K562 (cell line): Measurements from ENCODE around the gene ASMTL. TPM values are rescaled to one million over a fixed set of nuclear protein-coding genes. Genes with fewer than 3 reads are reported as not detected.
A peak's percentile ranks its signal among the peaks of the same experiment; 100 is the strongest.

Experiments
- COPS2 ChIP-seq: fragments of 450-650 bp; conservative IDR thresholded peaks from 2 replicates; pipeline ENCODE4 v1.6.1; 2016; ENCODE audit warnings: mild to moderate bottlenecking, moderate library complexity
- ELK1 ChIP-seq: sonication (generic); formaldehyde crosslinking; IDR thresholded peaks from 2 replicates; pipeline ENCODE4 v1.8.1; 2022; ENCODE audit warnings: missing genetic modification reagents
- GATAD2B ChIP-seq: fragments of 450-650 bp; IDR thresholded peaks from 2 replicates; pipeline ENCODE4 v1.6.1; 2017; ENCODE audit warnings: mild to moderate bottlenecking, borderline replicate concordance
- HNRNPUL1 ChIP-seq: fragments of 200-400 bp; formaldehyde crosslinking; IDR thresholded peaks from 2 replicates; pipeline ENCODE4 v1.6.1; 2017; ENCODE audit warnings: low read length
- KAT8 ChIP-seq: fragments of 450-650 bp; IDR thresholded peaks from 2 replicates; pipeline ENCODE4 v1.6.1; 2016; ENCODE audit warnings: low read depth, mild to moderate bottlenecking
- MTF1 ChIP-seq: fragments of 250-450 bp; sonication (Bioruptor Pico); IDR thresholded peaks from 2 replicates; pipeline ENCODE4 v1.9.0; 2021; ENCODE audit warnings: moderate library complexity, mild to moderate bottlenecking, inconsistent platforms, borderline replicate concordance
- NBN ChIP-seq: fragments of 450-650 bp; IDR thresholded peaks from 2 replicates; pipeline ENCODE4 v1.6.1; 2016; ENCODE audit warnings: low read depth, mild to moderate bottlenecking
- POLR2AphosphoS2 ChIP-seq: IDR thresholded peaks from 2 replicates; pipeline ENCODE4 v1.6.1; 2012; ENCODE audit warnings: low read length, improper control_type of control experiment
- RBM22 ChIP-seq: fragments of 200-400 bp; formaldehyde crosslinking; IDR thresholded peaks from 2 replicates; pipeline ENCODE4 v1.6.1; 2018; ENCODE audit warnings: low read length, low read depth; ENCODE audit not compliant: poor library complexity, severe bottlenecking
- RCOR1 ChIP-seq, 2 experiments: IDR thresholded peaks; 2 replicates each; pipeline ENCODE4 v1.6.1; 2012; ENCODE audit warnings: low read depth in 2 of 2, low read length in 2 of 2, borderline replicate concordance in 1 of 2, improper control_type of control experiment in 1 of 2
- SUPT5H ChIP-seq: fragments of 450-650 bp; IDR thresholded peaks from 2 replicates; pipeline ENCODE4 v1.6.1; 2016
- ZNF282 ChIP-seq: sonication (generic); formaldehyde crosslinking; IDR thresholded peaks from 2 replicates; pipeline ENCODE4 v1.8.1; 2023; ENCODE audit warnings: missing genetic modification reagents
- ZNF354B ChIP-seq: fragments of 250-450 bp; sonication (Bioruptor Pico); IDR thresholded peaks from 2 replicates; pipeline ENCODE4 v1.4.0; 2020
- ZNF445 ChIP-seq: fragments of 250-450 bp; sonication (Bioruptor Pico); IDR thresholded peaks from 2 replicates; pipeline ENCODE4 v1.4.0; 2020; ENCODE audit warnings: low read depth, mild to moderate bottlenecking, moderate library complexity
- ZNF609 ChIP-seq: sonication (generic); formaldehyde crosslinking; IDR thresholded peaks from 2 replicates; pipeline ENCODE4 v1.8.1; 2023; ENCODE audit warnings: missing genetic modification reagents, mild to moderate bottlenecking, borderline replicate concordance
- polyA plus RNA-seq, 8 experiments: library from polyadenylated mRNA; depleted of rRNA in 4 of 8; stranded (reverse) in 5 of 8; unstranded in 3 of 8; fragments of >200 nt; fragmentation: Nextera tagmentation in 2 of 8; fragmentation: Illumina TruSeq in 1 of 8; extraction: Ambion mirVana in 2 of 8; extraction: Trizol in 1 of 8; gene quantifications; 2 replicates each; pipeline versions ENCODE4 v1.2.1 to v1.2.3, GENCODE V29; 2011 to 2014; ENCODE audit warnings: inconsistent platforms in 1 of 8, missing spikeins in 1 of 8
- total RNA-seq, 7 experiments: library from RNA; depleted of rRNA in 6 of 7; stranded (reverse); fragments of >200 nt in 6 of 7; fragmentation: Illumina TruSeq in 2 of 7; extraction: Trizol in 2 of 7; gene quantifications; 2 replicates each; pipeline versions ENCODE4 v1.2.1 to v1.2.3, GENCODE V29; 2011 to 2021; ENCODE audit warnings: low replicate concordance in 1 of 7

The ASMTL gene
- total and polyA plus RNA-seq, 9 of the 15 experiments (the other 6 are each of a cell fraction or from before 2014, with no cell fraction given) = 0.56 to 20.6 (median 7.6) TPM

GRCh38 chrX:1385253-1386223 lies 67.2 kb downstream of the ASMTL start (continued):
- TF ChIP-seq ZNF609 (no peak), KAT8 (no peak), SUPT5H (0 out of 2 replicates have a peak, but pooled peaks have one; percentile 3), ZNF354B (CRISPR knock-in tag) (no peak), NBN (no peak), MTF1 (CRISPR knock-in tag) (no peak), POLR2AphosphoS2 (0 out of 2 replicates have a peak, but pooled peaks have one; percentile 18), ELK1 (CRISPR knock-in tag) (no peak), ZNF445 (CRISPR knock-in tag) (no peak), COPS2 (no peak), ZNF282 (no peak), GATAD2B (no peak), HNRNPUL1 (no peak), RBM22 (peak; percentile 65), RCOR1 (IDR thresholded peaks at IDR 0.05; ENCODE audit: borderline replicate concordance in 1 of 2, low read depth in 2 of 2, low read length in 2 of 2) (no peak)
